IPS-15b (cell line): ENCODE data around the gene PCLO.
"Not testable (repeated sequence)": the region's sequence is repeated elsewhere in the genome, so short reads cannot be mapped to it uniquely, and the experiment has no call there.

ENCODE experiments used
- H3K27me3 ChIP-seq: one replicate; pipeline ENCODE4 v1.6.1; 2013; ENCODE audit warnings: low read length; ENCODE audit not compliant: control insufficient read depth, insufficient read depth
- H3K36me3 ChIP-seq: one replicate; pipeline ENCODE4 v1.6.1; 2013; ENCODE audit warnings: low read length; ENCODE audit not compliant: control insufficient read depth, insufficient read depth
- H3K4me1 ChIP-seq: one replicate; pipeline ENCODE4 v1.6.1; 2013; ENCODE audit warnings: mild to moderate bottlenecking, low read length; ENCODE audit not compliant: control insufficient read depth, insufficient read depth
- H3K4me3 ChIP-seq: one replicate; pipeline ENCODE4 v1.5.1; 2013; ENCODE audit warnings: low read depth, low read length
- H3K9ac ChIP-seq: one replicate; pipeline ENCODE4 v1.6.1; 2013; ENCODE audit warnings: low read depth, mild to moderate bottlenecking, low read length
- H3K9me3 ChIP-seq: one replicate; pipeline ENCODE4 v1.6.1; 2013; ENCODE audit warnings: mild to moderate bottlenecking, low read length; ENCODE audit not compliant: control insufficient read depth, insufficient read depth

Gene PCLO

GRCh38 chr7:83032195-83032594 is 130.5 kb downstream of the PCLO start:
- Histone ChIP-seq H3K4me1 (no peaks in the 10 kb centered on the region), H3K9ac (no peak overlapping the region), H3K9me3 (no peaks in the 10 kb centered on the region), H3K27me3 (no peaks in the 10 kb centered on the region), H3K4me3 (no peak overlapping the region), H3K36me3 (no peaks in the 10 kb centered on the region)

- peak overlapping the region; percentile 26 for H3K4me3 ChIP-seq
- not testable (repeated sequence) for H3K9me3 ChIP-seq
Measured at GRCh38 chr7:83023817-83024665, 138.6 kb downstream of the PCLO start.

GRCh38 chr7:83021032-83021431 is 141.7 kb downstream of the PCLO start:
- no peak overlapping the region for H3K9ac ChIP-seq
- no peaks in the 10 kb centered on the region for H3K4me1 ChIP-seq
- H3K4me3 ChIP-seq = no peak overlapping the region
- H3K27me3 ChIP-seq = no peaks in the 10 kb centered on the region
- H3K9me3 ChIP-seq = no peaks in the 10 kb centered on the region
- H3K36me3 ChIP-seq = no peaks in the 10 kb centered on the region

More at GRCh38 chr7:83023817-83024665, 138.6 kb downstream of the PCLO start:
- H3K9ac ChIP-seq, H3K36me3 ChIP-seq, H3K27me3 ChIP-seq, H3K4me1 ChIP-seq: not testable (repeated sequence)

GRCh38 chr7:83020161-83020560 is 142.5 kb downstream of the PCLO start:
- Histone ChIP-seq H3K9ac (no peak overlapping the region), H3K4me3 (no peak overlapping the region), H3K36me3 (no peaks in the 10 kb centered on the region), H3K4me1 (no peaks in the 10 kb centered on the region), H3K9me3 (no peaks in the 10 kb centered on the region), H3K27me3 (no peaks in the 10 kb centered on the region)

- H3K27me3 ChIP-seq = no peaks in the 10 kb centered on the region
- no peaks in the 10 kb centered on the region for H3K36me3 ChIP-seq
- H3K4me3 ChIP-seq = no peak overlapping the region
- no peaks in the 10 kb centered on the region for H3K9me3 ChIP-seq
- H3K9ac ChIP-seq = no peak overlapping the region
- no peaks in the 10 kb centered on the region for H3K4me1 ChIP-seq
Measured at GRCh38 chr7:83015916-83016315, 146.8 kb downstream of the PCLO start.

GRCh38 chr7:83014546-83014945 is 148.1 kb downstream of the PCLO start:
- Histone ChIP-seq H3K9ac (no peak overlapping the region), H3K4me3 (no peak overlapping the region), H3K4me1 (no peaks in the 10 kb centered on the region), H3K27me3 (no peaks in the 10 kb centered on the region), H3K36me3 (no peaks in the 10 kb centered on the region), H3K9me3 (no peaks in the 10 kb centered on the region)

- Histone ChIP-seq H3K27me3 (no peaks in the 10 kb centered on the region), H3K9ac (no peak overlapping the region), H3K36me3 (no peaks in the 10 kb centered on the region), H3K4me1 (no peaks in the 10 kb centered on the region), H3K9me3 (no peaks in the 10 kb centered on the region), H3K4me3 (no peak overlapping the region)
Measured at GRCh38 chr7:83011954-83012353, 150.7 kb downstream of the PCLO start.

GRCh38 chr7:83005410-83005809 is 157.3 kb downstream of the PCLO start:
- Histone ChIP-seq H3K36me3 (no peaks in the 10 kb centered on the region), H3K9me3 (no peaks in the 10 kb centered on the region), H3K4me1 (no peaks in the 10 kb centered on the region), H3K4me3 (no peak overlapping the region), H3K9ac (no peak overlapping the region), H3K27me3 (no peaks in the 10 kb centered on the region)

GRCh38 chr7:83001362-83002040 is 161.2 kb downstream of the PCLO start:
- Histone ChIP-seq H3K4me3 (no peak overlapping the region), H3K9ac (no peak overlapping the region), H3K9me3 (no peaks in the 10 kb centered on the region), H3K36me3 (no peaks in the 10 kb centered on the region), H3K4me1 (no peaks in the 10 kb centered on the region), H3K27me3 (no peaks in the 10 kb centered on the region)

GRCh38 chr7:82998436-82998835 is 164.2 kb downstream of the PCLO start:
- Histone ChIP-seq H3K27me3 (no peaks in the 10 kb centered on the region), H3K9me3 (no peaks in the 10 kb centered on the region), H3K36me3 (no peaks in the 10 kb centered on the region), H3K9ac (no peak overlapping the region), H3K4me3 (no peak overlapping the region), H3K4me1 (no peaks in the 10 kb centered on the region)

GRCh38 chr7:82985144-82985802 is 177.4 kb downstream of the PCLO start:
- H3K4me1 ChIP-seq = no peaks in the 10 kb centered on the region

More at GRCh38 chr7:82985144-82985802, 177.4 kb downstream of the PCLO start:
- Histone ChIP-seq H3K9me3 (no peaks in the 10 kb centered on the region), H3K9ac (no peak overlapping the region), H3K36me3 (no peaks in the 10 kb centered on the region), H3K4me3 (no peak overlapping the region), H3K27me3 (no peaks in the 10 kb centered on the region)
